ENCODE measurements around the gene TIMM29. TPM values are rescaled to one million over a fixed set of nuclear protein-coding genes. Genes with fewer than 3 reads are reported as not detected.
A peak's percentile ranks its signal among the peaks of the same experiment; 100 is the strongest.
"Not testable (repeated sequence)": the region's sequence is repeated elsewhere in the genome, so short reads cannot be mapped to it uniquely, and the experiment has no call there.

Gene TIMM29
- total RNA-seq, 1 donor, result 44.4 TPM

- DNase-seq (ENCODE audit: low read depth in 2 of 3, low spot score in 2 of 3), result peak in 2 of 3 donors; percentile 70 to 82
Measured at GRCh38 chr19:10936661-10937084, 8.1 kb downstream of the TIMM29 start.

DNA sequence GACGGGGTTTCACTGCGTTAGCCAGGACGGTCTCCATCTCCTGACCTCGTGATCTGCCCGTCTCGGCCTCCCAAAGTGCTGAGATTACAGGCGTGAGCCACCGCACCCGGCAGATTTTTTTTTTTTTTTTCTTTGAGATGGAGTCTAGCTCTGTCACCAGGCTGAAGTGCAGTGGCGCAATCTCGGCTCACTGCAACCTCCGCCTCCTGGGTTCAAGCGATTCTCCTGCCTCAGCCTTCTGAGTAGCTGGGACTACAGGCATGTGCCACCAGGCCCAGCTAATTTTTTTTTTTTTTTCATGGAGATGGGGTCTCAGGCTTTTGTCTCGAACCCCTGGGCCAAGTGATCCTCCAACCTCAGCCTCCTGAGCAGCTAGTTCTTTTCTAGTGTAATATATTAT, 13.0 kb downstream of the TIMM29 start:
- DNase-seq (ENCODE audit: low read depth in 2 of 3, low spot score in 2 of 3), result not testable (repeated sequence)

- not testable (repeated sequence) for DNase-seq (ENCODE audit: low read depth in 2 of 3, low spot score in 2 of 3)
Measured at GRCh38 chr19:10943412-10943811, 14.8 kb downstream of the TIMM29 start.

- DNase-seq (ENCODE audit: low read depth in 2 of 3, low spot score in 2 of 3), result no peak
Measured at GRCh38 chr19:10945264-10945663, 16.7 kb downstream of the TIMM29 start.

DNA sequence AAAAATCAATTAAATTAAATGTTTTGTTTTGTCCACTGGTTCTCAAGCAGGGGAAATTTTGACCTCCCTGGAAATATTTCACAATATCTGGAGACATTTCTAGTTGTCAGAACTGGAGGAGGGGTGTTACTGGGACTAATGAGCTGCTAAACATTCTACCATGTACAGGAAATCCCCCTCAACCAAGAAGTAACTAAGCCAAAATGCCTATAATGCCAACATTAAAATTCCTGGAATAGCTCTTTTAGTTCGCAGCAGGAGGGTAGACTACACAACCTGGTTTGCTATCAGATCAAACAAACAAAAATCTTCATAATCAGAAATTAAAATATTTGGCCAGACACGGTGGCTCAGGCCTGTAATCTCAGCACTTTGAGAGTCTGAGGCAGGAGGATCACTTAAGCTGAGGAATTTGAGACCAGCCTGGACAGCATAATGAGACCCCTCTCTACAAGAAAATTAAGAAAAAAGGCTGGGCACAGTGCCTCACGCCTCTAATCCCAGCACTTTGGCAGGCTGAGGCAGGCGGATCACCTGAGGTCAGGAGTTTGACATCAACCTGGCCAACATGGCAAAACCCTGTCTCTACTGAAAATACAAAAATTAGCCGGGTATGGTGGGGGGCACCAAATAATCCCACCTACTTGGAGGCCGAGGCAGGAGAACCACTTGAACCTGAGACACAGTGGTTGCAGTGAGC, 18.5 kb downstream of the TIMM29 start:
- no peak for DNase-seq (ENCODE audit: low read depth in 2 of 3, low spot score in 2 of 3)

DNA sequence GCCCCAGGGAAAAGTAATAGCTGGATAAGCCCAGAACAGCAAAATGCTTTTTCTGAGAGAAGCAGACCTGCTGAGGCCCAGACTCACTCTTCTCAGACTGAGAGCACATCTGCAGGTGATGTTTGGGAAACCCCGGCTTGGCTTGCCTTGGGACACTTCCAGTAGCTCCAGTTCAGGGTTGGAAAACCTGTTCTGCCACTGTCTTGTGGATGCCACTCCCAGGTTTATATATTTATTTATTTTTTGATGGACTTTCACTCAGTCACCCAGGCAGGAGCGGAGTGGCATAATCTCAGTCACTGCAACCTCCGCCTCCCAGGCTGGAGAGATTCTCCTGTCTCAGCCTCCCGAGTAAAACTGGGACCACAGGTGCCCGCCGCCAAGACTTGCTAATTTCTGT, 24.2 kb downstream of the TIMM29 start:
- no peak for DNase-seq (ENCODE audit: low read depth in 2 of 3, low spot score in 2 of 3)

DNA sequence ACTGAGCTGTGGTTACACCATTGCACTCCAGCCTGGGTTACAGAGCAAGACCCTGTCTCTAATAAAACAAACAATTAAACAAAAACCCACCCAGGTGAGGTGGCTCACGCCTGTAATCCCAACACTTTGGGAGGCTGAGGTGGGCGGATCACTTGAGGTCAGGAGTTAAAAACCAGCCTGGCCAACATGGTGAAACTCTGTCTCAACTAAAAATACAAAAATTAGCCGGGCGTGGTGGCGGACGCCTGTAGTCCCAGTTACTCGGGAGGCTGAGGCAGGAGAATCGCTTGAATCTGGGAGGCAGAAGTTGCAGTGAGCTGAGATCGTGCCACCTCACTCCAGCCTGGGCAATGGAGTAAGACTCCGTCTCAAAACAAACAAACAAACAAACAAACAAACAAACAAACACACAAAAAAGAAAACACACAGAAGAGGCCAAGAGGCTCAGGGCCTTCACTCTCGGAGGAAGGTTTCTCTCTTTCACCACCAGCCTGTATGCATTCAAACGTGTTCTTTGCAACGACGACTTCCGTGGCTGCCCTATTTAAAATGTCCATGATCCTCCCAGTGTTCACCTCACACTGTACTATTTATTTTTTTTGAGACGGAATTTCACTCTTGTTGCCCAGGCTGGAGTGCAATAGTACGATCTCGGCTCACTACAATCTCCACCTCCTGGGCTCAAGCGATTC, 30.8 kb downstream of the TIMM29 start:
- not testable (repeated sequence) for DNase-seq (ENCODE audit: low read depth in 2 of 3, low spot score in 2 of 3)

- DNase-seq (ENCODE audit: low read depth in 2 of 3, low spot score in 2 of 3), result peak; percentile 98 to 99 (median 98)
Measured at GRCh38 chr19:10960314-10961072, 31.9 kb downstream of the TIMM29 start, which contains the start of gene SMARCA4. TSS of gene SMARCA4 (plus strand) at chr19:10961030. CDS start at chr19:10984152, 23,122 bp downstream.

GRCh38 chr19:10961073-10961860, 32.7 kb downstream of the TIMM29 start:
- no peak for DNase-seq (ENCODE audit: low read depth in 2 of 3, low spot score in 2 of 3)

GRCh38 chr19:10962863-10963262, 34.3 kb downstream of the TIMM29 start:
- DNase-seq (ENCODE audit: low read depth in 2 of 3, low spot score in 2 of 3), result no peak

DNA sequence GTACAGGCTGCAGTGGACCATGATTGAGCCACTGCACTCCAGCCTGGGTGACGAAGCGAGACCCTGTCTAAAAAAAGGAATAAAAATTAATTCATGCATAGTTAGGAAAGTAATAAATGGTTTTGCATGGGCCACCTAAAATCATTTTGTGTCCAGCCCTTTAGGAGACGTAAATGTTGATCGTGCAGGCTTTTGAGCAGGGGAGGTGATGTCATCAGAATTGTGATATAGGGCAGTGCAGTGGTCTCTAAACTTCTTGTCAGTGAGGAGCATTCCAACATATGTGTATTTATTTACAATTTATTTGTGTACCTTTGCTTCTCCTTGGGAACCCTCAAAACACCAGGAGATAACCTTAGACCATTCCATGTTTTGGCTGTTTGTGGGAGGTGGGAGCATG, 35.3 kb downstream of the TIMM29 start:
- DNase-seq (ENCODE audit: low read depth in 2 of 3, low spot score in 2 of 3), result no peak

DNA sequence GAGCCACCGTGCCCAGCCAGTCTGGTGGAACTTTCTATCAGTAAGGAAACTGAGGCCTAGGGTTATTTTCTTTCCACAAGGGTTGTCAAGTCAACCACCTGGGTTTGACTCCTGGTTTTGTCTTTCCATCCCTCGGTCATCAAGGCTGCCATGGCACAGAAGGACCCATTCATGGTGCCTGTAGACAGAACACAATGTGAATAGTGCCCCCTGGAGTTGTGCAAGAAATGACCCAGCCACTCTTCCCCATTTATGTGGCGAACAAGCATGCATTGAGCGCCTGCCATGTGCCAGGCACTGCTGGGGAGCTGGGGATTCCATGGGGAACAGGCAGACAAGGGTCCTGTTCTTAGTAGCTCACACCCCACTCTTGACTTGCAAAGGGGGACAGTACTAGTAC, 36.3 kb downstream of the TIMM29 start:
- DNase-seq (ENCODE audit: low read depth in 2 of 3, low spot score in 2 of 3), result no peak

GRCh38 chr19:10965398-10965797, 36.8 kb downstream of the TIMM29 start:
- no peak for DNase-seq (ENCODE audit: low read depth in 2 of 3, low spot score in 2 of 3)

GRCh38 chr19:10966809-10967208, 38.2 kb downstream of the TIMM29 start:
- DNase-seq (ENCODE audit: low read depth in 2 of 3, low spot score in 2 of 3), result no peak

DNA sequence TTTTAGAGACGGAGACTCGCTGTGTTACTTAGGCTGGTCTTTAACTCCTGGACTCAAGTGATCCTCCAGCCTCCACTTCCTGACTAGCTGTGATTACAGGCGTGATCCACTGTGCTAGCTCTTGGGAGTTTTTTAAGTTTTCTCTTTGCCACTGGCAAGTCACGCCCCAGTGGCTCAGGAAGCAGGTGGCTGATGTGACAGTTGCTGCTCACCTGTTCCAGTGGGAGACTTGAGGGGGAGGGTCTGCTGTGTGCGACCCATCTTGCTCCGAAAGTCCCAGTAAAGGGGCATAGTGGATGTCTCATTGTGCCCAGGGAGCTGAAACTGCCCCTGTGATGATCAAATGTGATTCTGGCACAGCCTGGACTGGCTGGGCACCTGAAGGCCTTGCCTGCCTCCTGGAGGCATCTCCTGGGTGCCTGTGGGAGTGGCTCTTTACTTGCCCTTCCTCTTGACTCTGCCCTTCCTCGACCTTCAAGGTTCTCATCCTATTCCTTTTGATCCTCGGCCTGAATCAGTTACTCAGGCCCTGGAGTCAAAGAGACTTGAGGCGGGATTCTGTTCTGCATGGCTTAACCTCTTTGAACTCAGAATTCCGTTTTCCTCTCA, 40.0 kb downstream of the TIMM29 start:
- no peak for DNase-seq (ENCODE audit: low read depth in 2 of 3, low spot score in 2 of 3)

- no peak for DNase-seq (ENCODE audit: low read depth in 2 of 3, low spot score in 2 of 3)
Measured at GRCh38 chr19:10971107-10971726, 42.6 kb downstream of the TIMM29 start.

- DNase-seq (ENCODE audit: low read depth in 2 of 3, low spot score in 2 of 3), result no peak
Measured at GRCh38 chr19:10975374-10976130, 46.9 kb downstream of the TIMM29 start.

DNA sequence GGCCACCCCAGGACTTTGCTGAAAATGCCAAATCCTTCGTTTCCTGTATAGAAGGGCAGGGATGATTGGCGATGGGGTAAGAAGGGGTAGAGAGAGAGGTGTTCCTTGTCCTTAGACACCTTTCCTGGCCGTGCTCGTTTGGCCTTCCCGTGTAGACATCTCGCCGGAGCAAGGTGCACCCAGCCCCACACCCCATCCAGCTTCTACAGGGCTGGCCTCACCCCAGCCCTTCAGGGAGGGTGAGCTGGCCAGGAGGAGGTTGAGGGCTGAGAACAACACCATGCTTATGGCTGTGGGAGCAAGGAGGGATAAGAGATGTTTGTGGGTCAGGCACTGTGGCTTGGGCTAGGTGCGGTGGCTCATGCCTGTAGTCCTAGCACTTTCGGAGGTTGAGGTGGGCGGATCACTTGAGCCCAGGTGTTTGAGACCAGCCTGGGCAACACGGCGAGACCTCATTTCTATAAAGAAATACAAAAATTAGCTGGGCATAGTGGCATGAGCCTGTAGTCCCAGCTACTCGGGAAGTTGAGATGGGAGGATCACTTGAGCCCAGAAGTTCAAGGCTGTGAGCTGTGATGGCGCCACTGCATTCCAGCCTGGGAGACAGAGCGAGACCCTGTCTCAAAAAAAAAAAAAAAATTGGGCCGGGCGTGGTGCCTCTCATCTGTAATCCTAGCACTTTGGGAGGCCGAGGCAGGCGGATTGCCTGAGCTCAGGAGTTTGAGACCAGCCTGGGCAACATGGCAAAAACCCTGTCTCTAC, 47.7 kb downstream of the TIMM29 start:
- DNase-seq (ENCODE audit: low read depth in 2 of 3, low spot score in 2 of 3), result no peak
